Upper lobe of left lung (tissue), 4 donors: ENCODE measurements around the gene SLC6A20.

Experiments used
- EP300 ChIP-seq, 4 donors: sonication (generic); formaldehyde crosslinking; IDR thresholded peaks; one replicate each; pipeline ENCODE4 v1.5.1; 2017; ENCODE audit warnings: antibody characterized with exemption in 4 of 4, control low read depth in 2 of 4
- POLR2A ChIP-seq, 4 donors: fragments of 450-650 bp; IDR thresholded peaks; one replicate each; pipeline ENCODE4 v1.5.1; 2016 to 2017; ENCODE audit warnings: antibody characterized with exemption in 4 of 4, mild to moderate bottlenecking in 2 of 4
- POLR2AphosphoS5 ChIP-seq, 2 donors: sonication (generic); formaldehyde crosslinking; IDR thresholded peaks; one replicate each; pipeline ENCODE4 v1.5.1; 2017; ENCODE audit warnings: antibody characterized with exemption in 2 of 2
- TF ChIP-seq, protein P1 (sequence below), 6 experiments: fragments of 450-650 bp in 4 of 6; fragments of 200-600 bp in 2 of 6; sonication (generic) in 2 of 6; IDR thresholded peaks; one replicate each; pipeline ENCODE4 v1.5.1; 2016 to 2019; ENCODE audit warnings: antibody characterized with exemption in 6 of 6

DNA sequence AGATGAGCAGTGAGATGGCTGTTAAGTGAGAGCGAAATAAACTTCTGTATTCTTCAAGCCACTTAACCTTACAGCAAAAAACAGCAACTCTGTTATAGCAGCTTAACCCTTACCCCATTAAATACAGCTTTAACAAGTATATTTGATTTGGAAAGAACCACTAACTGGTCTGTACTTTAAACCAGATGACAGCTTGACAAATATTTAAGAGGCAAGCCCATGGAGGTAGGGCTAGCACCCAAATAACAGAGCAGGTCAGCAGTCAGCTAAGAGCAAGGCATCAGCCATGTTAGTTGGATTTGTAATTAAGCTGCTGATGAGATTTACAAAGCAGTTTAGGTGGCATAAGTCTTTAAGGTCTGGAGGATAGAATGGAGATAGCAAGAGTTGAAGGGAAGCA is 42.1 kb upstream of the SLC6A20 start:
- TF ChIP-seq, protein P1, sequence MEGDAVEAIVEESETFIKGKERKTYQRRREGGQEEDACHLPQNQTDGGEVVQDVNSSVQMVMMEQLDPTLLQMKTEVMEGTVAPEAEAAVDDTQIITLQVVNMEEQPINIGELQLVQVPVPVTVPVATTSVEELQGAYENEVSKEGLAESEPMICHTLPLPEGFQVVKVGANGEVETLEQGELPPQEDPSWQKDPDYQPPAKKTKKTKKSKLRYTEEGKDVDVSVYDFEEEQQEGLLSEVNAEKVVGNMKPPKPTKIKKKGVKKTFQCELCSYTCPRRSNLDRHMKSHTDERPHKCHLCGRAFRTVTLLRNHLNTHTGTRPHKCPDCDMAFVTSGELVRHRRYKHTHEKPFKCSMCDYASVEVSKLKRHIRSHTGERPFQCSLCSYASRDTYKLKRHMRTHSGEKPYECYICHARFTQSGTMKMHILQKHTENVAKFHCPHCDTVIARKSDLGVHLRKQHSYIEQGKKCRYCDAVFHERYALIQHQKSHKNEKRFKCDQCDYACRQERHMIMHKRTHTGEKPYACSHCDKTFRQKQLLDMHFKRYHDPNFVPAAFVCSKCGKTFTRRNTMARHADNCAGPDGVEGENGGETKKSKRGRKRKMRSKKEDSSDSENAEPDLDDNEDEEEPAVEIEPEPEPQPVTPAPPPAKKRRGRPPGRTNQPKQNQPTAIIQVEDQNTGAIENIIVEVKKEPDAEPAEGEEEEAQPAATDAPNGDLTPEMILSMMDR (IDR thresholded peaks at IDR 0.05), result no peak
- TF ChIP-seq POLR2A (IDR thresholded peaks at IDR 0.05) (no peak), EP300 (IDR thresholded peaks at IDR 0.05) (no peak), POLR2AphosphoS5 (IDR thresholded peaks at IDR 0.05) (no peak)
